ENCODE data around the gene MAP7. TPM values are rescaled to one million over a fixed set of nuclear protein-coding genes. Genes with fewer than 3 reads are reported as not detected.

MAP7 gene
- total RNA-seq, 1 donor from 2014 or later: 0.77 TPM

- TF ChIP-seq CTCF (IDR thresholded peaks at IDR 0.05): no peak
- Mint-ChIP-seq H3K27me3 (ENCODE audit: low read depth) (peaks cover 5% of the 10 kb centered on the region), H3K4me3 (ENCODE audit: unreplicated experiment) (no peak overlapping the region), H3K27ac (ENCODE audit: unreplicated experiment) (no peak overlapping the region), H3K9me3 (ENCODE audit: low read depth) (no peaks in the 10 kb centered on the region), H3K36me3 (ENCODE audit: low read depth) (no peaks in the 10 kb centered on the region), H3K4me1 (ENCODE audit: low read depth) (no peaks in the 10 kb centered on the region)
- DNase-seq (ENCODE audit: low spot score): no peak
Observed at GRCh38 chr6:136508725-136509392, 41.4 kb downstream of the MAP7 start.

GRCh38 chr6:136506124-136506799 lies 44.0 kb downstream of the MAP7 start:
- Mint-ChIP-seq H3K4me3 (ENCODE audit: unreplicated experiment) (no peak overlapping the region), H3K27me3 (ENCODE audit: low read depth) (peaks cover 5% of the 10 kb centered on the region), H3K9me3 (ENCODE audit: low read depth) (no peaks in the 10 kb centered on the region), H3K36me3 (ENCODE audit: low read depth) (no peaks in the 10 kb centered on the region), H3K27ac (ENCODE audit: unreplicated experiment) (no peak overlapping the region), H3K4me1 (ENCODE audit: low read depth) (no peaks in the 10 kb centered on the region)
- no peak for TF ChIP-seq CTCF (IDR thresholded peaks at IDR 0.05)
- no peak for DNase-seq (ENCODE audit: low spot score)

- H3K27me3 Mint-ChIP-seq (ENCODE audit: low read depth): peaks cover 5% of the 10 kb centered on the region
- no peaks in the 10 kb centered on the region for H3K36me3 Mint-ChIP-seq (ENCODE audit: low read depth)
- no peak for DNase-seq (ENCODE audit: low spot score)
- no peaks in the 10 kb centered on the region for H3K9me3 Mint-ChIP-seq (ENCODE audit: low read depth)
- TF ChIP-seq CTCF (IDR thresholded peaks at IDR 0.05): no peak
- H3K4me3 Mint-ChIP-seq (ENCODE audit: unreplicated experiment): no peak overlapping the region
- no peak overlapping the region for H3K27ac Mint-ChIP-seq (ENCODE audit: unreplicated experiment)
- no peaks in the 10 kb centered on the region for H3K4me1 Mint-ChIP-seq (ENCODE audit: low read depth)
Observed at GRCh38 chr6:136503303-136504029, 46.8 kb downstream of the MAP7 start.

- no peaks in the 10 kb centered on the region for H3K9me3 Mint-ChIP-seq (ENCODE audit: low read depth)
- H3K4me3 Mint-ChIP-seq (ENCODE audit: unreplicated experiment): no peak overlapping the region
- no peaks in the 10 kb centered on the region for H3K36me3 Mint-ChIP-seq (ENCODE audit: low read depth)
- no peak overlapping the region for H3K27ac Mint-ChIP-seq (ENCODE audit: unreplicated experiment)
- H3K4me1 Mint-ChIP-seq (ENCODE audit: low read depth): no peaks in the 10 kb centered on the region
- no peak for TF ChIP-seq CTCF (IDR thresholded peaks at IDR 0.05)
- peaks cover 5% of the 10 kb centered on the region for H3K27me3 Mint-ChIP-seq (ENCODE audit: low read depth)
- no peak for DNase-seq (ENCODE audit: low spot score)
Observed at GRCh38 chr6:136502786-136503185, 47.4 kb downstream of the MAP7 start.

- no peak for TF ChIP-seq CTCF (IDR thresholded peaks at IDR 0.05)
- DNase-seq (ENCODE audit: low spot score): no peak
- Mint-ChIP-seq H3K27ac (ENCODE audit: unreplicated experiment) (no peak overlapping the region), H3K36me3 (ENCODE audit: low read depth) (no peaks in the 10 kb centered on the region), H3K4me3 (ENCODE audit: unreplicated experiment) (no peak overlapping the region), H3K4me1 (ENCODE audit: low read depth) (no peaks in the 10 kb centered on the region), H3K27me3 (ENCODE audit: low read depth) (no peaks in the 10 kb centered on the region), H3K9me3 (ENCODE audit: low read depth) (no peaks in the 10 kb centered on the region)
Observed at GRCh38 chr6:136501514-136501913, 48.7 kb downstream of the MAP7 start.
